ENCODE results near the gene MLH1.
"Not testable (repeated sequence)": the region's sequence is repeated elsewhere in the genome, so short reads cannot be mapped to it uniquely, and the experiment has no call there.

MLH1 gene

DNA sequence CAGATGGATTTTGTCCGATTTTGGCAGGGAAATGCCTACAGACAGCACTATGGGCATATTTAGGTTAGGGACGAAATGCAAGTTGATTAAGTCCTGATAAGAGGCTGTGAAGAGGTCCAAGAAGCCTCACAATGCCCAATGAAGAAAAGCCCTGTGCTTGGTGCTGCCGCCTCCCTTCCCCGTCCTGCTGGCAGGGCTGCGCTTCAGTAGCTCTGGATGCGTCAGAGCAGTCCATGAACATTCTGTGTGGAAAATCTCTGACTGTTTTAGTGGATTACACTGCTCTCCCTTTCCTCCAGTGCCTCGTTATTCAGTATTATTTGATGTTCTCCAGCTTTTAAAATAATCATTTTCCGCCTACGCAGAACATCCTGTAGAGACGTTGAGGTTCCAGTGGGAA, 39.6 kb downstream of the MLH1 start:
- DNase-seq (ENCODE audit: low read depth, low spot score): no peak

DNA sequence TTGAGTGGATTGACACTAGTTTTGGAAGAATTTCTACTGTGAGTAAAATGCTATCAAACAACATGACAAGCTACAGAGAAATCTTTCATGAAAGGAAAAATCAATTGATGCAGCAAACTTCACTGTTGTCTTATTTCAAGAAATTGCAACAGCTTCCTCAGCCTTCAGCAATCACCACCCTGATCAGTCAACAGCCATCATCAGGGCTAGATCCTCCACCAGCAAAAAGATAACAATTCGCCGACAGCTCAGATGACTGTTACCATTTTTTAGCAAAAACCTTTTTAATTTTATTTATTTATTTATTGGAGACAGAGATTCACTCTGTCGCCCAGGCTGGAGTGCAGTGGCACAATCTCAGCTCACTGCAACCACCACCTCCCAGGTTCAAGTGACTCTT, 44.0 kb downstream of the MLH1 start:
- no peak for DNase-seq (ENCODE audit: low read depth, low spot score)

DNA sequence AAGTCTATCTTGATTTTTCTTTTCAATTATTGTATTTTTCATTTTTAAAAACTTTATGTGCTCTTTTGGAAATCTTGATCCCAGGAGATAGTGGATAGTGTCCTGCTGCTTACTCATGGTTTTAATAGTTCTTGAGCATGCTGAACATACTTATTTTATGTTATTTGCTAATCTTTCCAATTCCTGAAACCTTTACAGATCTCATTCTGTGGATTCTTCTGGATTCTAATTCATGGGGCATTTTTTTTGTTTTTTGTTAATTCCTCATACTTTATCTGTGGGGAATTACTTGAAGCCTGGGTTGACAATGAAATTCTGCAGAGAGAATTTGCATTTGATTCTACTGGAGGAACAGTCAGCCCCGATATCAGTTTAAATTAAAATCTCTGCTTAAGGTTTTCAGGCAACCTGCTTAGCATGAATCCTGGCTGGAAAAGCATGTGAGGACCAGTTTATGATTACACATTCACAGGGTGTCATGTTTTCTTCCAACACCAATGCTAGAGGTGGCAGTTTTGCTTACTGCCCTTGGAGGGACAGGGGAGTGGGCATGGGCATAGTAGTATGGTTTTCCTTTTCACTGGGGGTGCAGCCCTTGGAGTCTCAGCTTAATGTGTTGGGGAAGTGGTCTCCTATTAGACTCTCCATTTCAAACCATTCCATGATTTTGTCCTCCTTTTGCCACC, 46.0 kb downstream of the MLH1 start:
- no peak for DNase-seq (ENCODE audit: low read depth, low spot score)

DNA sequence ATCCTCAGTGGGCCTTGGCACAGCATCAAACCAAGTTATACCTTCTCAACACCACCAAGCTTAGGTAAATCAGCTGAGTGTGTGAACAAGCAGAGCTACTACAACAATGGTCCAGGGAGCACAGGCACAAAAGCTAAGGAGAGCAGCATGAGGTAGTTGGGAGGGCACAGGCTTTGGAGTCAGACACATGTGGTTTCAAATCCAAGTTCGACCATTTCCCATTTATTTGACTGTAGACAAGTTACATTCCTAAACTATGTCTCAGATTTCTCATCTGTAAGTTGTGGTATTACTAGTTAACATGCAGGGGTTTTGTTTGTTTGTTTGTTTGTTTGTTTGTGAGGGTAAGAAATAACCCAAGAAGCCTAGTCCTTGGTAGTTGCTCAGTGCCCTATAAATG, 46.9 kb downstream of the MLH1 start:
- no peak for DNase-seq (ENCODE audit: low read depth, low spot score)

DNA sequence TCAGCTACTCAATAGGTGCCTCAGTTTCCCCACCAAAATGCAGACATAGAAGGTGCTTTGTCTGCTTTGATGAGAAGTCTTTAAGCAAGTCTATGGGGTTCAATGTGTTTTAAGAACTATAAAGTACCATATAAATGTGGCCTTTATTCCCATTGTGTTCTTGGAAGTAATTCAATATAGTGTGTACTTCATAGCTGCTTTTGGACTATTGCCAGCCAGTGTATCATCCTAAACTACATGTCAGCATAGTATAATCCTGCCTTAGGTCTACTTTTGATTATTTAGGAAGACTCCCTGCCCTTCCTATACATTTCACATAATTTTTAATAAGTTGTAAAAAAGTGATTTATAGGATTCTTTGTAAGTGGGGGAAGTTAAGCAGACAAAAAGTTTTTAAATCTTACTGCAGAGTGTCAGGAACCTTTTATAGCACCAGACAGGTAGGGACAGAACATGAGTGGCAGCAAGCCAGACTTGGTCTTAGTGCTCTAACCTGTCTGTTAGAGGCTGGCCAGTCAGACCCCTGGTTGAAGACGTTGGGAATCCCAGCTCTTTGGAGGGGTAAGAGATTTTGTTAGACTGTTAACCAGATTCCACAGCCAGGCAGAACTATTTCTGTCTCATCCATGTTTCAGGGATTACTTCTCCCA, 48.4 kb downstream of the MLH1 start:
- DNase-seq (ENCODE audit: low read depth, low spot score): no peak

DNA sequence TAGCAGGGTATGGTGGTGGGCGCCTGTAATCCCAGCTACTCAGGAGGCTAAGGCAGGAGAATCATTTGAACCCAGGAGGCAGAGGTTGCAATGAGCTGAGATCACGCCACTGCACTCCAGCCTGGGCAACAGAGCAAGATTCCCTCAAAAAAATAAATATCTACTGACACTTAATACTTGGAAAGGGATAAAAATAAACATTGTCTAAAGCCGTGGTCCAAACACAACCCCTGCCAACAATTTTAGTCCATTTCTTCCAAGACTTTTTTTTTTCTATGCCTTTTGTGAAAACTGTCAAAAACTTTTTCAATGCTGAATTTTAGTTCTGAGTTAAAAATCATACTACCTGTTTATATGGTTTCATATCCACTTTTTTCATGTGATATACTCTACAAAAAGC, 49.4 kb downstream of the MLH1 start:
- not testable (repeated sequence) for DNase-seq (ENCODE audit: low read depth, low spot score)

DNA sequence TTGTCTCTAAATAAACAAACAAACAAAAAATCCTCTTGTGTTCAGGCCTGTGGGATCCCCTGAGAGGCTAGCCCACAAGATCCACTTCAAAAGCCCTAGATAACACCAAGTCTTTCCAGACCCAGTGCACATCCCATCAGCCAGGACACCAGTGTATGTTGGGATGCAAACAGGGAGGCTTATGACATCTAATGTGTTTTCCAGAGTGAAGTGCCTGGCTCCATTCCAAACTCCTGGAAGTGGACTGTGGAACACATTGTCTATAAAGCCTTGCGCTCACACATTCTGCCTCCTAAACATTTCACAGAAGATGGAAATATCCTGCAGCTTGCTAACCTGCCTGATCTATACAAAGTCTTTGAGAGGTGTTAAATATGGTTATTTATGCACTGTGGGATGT, 57.0 kb downstream of the MLH1 start:
- no peak for DNase-seq (ENCODE audit: low read depth, low spot score)

DNA sequence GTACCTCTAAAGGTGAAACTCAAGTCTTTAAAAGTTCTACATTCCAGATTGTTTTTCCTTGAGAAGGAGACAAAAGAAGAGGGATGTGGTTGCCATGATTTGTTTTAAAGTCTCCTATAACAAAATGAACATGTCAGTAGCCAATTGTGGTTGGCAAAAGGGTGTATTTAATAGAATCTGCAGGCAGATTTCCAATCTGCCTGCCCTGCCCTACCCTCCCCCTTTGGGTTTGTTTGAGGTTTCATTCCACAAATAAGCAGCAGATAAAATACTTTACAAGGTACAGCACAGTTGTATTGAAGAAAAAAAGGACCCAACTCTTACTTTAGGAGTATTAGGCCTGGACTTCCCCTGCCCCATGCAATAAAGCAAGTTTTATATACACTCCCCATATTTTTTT, 59.5 kb downstream of the MLH1 start:
- no peak for DNase-seq (ENCODE audit: low read depth, low spot score)

DNA sequence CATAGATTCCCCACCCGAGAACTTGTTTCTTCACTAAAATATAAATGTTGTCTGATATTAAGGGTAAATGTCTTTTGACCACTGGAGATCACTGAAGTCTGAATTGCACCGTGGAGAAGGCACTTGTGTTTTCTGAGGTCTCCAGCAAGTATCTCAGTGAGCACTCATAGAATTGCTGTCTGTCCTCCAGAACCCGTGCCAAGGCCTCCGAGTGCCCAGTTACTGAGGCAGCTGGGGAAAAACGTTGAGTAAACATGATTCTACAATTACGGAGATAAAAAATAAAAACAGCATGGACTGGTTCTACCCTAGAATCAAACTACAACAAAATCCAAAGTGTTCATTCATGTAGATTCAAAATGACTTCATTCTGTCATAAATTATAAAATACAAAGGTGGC, 60.0 kb downstream of the MLH1 start:
- no peak for DNase-seq (ENCODE audit: low read depth, low spot score)

DNA sequence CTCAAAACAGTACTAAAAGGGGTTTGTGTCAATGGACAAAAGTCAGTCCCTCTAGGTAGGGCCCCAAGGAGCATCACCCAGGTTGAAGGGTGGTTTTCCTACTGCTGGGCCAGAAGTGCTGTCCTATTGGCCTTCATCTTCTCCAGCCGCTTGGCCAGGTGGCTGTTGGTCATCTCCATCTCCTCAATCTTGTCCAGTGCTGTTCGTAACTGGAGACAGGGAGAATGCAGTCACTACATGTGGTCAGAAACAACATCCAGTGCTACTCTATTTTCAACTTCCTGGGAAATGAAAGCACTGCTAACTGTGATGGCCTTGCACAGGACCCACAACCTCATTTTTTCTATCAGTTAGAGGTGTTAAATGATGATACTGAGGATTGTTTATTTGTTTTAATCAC, 60.4 kb downstream of the MLH1 start:
- DNase-seq (ENCODE audit: low read depth, low spot score): no peak

DNA sequence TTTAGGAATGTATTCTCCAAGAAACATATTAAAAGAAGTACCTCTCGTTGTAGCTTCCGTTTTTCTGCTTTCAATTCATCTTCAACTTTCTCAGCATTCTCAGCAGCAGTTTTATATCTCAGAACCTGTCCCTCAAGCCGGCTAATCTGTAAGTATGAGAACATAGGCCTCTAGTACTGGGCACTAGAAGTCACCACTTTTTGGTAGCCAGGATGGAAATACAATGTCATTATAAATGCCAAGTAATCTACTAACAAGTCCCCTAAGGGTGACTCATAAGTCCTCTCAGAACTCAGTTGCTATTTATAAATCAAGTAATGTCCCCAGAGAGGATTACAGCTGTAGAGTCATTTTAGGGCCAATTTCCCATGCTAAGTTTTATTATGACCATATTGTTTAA, 61.1 kb downstream of the MLH1 start:
- DNase-seq (ENCODE audit: low read depth, low spot score): no peak

DNA sequence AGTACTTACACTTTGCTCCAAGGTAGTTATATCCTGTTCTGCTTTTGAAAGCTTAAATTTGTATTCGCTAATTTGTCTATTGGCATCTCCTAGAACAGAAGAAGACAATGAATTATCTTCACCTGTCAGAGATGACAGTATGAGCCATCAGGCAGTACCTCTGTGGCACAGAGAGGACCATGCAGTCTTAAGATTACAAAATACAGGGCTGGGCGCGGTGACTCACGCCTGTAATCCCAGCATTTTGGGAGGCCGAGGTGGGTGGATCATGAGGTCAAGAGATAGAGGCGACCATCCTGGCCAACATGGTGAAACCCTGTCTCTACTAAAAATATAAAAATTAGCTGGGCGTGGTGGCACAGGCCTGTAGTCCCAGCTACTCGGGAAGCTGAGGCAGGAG, 61.8 kb downstream of the MLH1 start:
- not testable (repeated sequence) for DNase-seq (ENCODE audit: low read depth, low spot score)

DNA sequence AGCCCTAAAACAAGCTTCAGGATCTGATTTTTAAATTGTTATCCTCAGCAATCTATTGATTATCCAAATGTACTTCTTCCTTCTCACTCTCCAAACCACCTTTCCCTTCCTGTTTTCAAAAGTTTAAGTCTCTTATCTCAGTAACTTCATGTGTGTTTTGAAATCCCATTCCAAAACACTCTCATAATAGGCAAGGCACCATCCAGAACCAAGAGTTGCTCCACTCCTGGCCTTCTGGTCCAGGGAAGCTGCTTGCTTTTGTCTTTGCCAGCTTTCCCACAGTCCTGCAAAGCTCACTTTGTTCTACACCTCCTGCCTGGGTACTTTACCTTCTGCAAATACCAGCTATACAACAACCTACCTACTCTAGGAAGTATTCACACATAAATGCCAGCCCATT, 63.5 kb downstream of the MLH1 start:
- DNase-seq (ENCODE audit: low read depth, low spot score): no peak

DNA sequence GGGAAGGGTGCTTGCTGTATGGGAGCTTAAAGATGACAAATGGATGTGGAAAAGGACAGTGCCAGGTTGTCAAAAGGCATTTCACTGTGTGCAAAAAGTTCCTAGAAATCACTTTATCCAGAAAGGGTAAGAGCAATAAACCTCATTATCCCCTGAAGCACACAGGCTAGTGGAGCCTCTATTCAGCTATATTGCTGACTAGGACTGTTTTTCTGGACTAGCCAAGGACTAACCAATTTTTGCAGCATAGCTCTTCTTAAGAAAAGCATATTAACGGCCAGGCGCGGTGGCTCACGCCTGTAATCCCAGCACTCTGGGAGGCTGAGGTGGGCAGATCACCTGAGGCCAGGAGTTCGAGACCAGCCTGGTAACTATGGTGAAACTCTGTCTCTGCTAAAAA, 64.8 kb downstream of the MLH1 start:
- DNase-seq (ENCODE audit: low read depth, low spot score): no peak

DNA sequence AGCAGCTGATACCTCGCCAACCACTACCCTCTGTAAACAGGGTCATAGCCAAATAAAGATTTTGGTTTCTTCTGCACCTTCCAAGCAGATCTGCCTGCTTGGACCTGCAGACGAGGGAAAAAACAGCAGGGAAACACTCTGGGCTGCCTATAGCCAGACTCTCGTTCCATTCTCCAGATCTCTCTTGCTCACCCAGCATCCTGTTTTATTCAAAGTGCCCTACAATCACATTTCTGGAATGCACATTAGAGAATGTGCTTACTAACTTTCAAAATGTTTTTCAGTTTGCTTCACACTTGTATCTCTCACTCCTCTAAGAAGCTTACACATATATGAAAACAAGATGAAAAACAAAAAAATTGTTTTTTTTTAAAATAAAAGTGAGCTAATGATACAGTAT, 71.4 kb downstream of the MLH1 start:
- DNase-seq (ENCODE audit: low read depth, low spot score): no peak

DNA sequence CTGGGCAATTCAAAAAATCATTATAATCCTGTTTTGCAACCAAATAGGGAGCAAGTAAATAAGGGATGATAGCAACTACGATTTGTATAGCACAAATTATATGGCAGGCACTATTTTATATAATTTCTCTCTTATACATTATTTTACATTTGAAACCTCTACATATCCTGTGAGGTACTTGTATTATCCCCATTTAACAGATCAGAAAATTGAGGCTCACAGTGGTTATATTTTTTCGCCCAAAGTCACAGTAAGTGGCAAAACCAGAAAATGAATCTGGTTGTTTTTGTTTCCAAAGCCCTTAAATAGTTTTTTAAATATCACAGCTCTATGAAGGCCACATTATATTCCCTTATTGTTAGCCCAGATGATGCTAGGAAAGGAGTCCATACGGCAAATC, 74.3 kb downstream of the MLH1 start:
- DNase-seq (ENCODE audit: low read depth, low spot score): no peak

DNA sequence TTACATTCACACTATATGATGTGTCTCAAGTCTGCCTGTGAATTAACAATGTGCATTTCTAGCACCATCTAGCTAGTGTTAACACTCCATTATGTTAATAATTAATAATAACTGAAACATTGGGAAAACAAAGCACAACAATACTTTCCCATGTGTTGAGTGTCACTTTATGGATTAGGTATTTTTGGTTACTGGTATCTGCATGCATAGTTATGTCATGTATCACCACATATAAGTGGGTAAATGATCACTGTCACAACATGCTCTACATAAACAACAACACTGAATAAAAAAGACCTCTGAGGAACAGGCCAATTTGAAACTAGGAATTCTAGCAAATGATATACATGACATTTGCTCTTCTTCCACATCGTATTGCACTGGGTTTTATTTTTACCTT, 74.7 kb downstream of the MLH1 start:
- no peak for DNase-seq (ENCODE audit: low read depth, low spot score)

DNA sequence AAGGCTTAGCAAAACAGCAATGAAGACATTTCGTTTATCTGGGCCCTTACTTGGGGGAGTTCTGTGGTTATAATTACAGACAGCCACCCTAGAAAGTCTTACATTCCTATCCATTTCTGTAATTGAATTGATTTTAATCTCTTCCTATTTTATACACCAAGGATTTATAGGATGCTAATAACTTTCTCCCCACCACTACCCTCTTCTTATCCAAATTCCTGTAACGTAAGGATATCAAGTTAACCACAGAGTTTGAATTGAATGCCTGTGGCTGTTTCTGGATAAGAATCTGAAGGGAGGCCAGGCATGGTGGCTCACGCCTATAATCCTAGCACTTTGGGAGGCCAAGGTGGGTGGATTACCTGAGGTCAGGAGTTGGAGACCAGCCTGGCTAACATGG, 78.6 kb downstream of the MLH1 start:
- DNase-seq (ENCODE audit: low read depth, low spot score): no peak

DNA sequence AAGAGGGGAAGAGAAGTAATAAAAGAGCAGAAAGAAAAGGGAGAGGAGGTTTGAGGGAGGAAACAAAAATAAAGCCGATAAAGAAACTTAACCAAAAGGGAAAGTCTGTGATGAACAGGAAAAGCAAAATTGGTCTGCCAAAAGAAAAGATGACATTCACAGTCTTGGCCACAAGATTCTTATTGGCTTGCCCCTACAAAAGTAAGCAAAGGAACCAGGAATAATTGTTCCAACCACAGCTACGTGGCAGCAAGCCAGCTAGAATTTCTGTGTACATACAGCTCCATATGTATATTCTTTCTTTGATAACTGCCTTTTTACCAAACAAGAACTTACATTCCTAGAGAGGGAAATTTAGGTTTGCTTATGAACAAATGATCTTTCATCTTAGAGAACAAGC, 79.6 kb downstream of the MLH1 start:
- DNase-seq (ENCODE audit: low read depth, low spot score): no peak

DNA sequence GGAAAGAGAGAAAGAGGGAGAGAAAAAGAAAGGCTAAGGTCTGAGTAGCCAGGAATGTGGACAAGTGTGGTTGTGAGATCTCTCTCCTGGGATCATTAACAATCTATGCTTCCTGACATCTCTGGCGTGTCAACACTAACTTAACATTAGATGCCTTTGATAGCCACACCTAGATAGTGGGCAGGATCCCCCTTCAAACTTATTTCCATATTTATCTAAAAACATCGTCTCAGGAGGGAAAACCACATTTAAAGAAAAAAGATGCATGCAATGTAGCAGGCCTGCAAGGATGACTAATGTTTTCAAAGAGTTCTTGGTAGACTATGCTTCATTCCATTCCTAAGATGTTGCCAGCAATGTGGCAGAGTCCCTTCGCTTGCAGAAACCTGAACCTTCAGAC, 80.9 kb downstream of the MLH1 start:
- no peak for DNase-seq (ENCODE audit: low read depth, low spot score)

DNA sequence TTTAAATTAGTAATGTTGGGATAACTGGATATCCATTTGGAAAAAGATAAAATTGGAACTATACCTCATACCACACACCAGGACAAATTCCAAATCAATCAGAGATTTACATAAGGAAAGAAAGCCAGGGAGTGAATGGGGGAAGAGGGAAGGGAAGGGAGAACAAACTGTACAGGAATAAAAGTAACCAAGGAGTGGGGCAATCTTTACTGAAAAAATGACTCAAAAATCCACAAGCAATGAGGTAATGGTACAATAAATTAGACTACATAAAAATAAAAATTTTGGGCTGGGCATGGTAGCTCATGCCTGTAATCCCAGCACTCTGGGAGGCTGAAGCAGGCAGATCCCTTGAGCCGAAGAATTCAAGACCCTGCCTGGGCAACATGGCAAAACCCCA, 82.6 kb downstream of the MLH1 start:
- DNase-seq (ENCODE audit: low read depth, low spot score): no peak

DNA sequence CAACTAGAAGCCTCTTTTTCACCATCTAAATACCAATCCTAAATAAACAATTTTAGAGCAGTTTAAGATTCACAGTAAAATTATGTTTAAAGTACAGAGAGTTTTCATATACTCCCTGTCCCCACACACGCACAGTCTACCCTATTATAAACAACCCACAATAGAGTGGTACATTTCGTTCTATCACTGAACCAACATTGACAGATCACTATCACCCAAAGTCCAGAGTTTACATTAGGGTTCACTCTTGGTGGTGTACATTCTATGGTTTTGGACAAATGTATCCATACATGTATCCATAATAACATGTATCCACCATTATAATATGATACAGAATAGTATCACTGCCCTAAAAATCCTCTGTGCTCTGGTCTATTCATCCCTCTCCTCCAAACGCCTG, 89.0 kb downstream of the MLH1 start:
- DNase-seq (ENCODE audit: low read depth, low spot score): no peak

DNA sequence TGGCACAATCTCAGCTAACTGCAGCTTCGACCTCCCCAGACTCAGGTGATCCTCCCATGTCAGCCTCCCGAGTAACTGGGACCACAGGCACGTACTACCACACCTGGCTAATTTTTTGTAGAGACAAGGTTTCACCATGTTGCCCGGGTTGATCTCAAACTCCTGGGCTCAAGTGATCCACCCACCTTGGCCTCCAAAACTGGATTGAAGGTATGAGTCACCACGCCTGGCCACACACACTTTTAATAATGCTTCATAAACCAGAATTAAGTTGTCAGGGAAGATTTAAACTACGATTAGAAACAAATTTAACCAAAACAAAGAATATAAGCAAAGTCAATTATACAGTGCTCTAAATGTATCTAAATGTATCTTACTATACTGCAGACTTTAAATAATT, 93.6 kb downstream of the MLH1 start:
- DNase-seq (ENCODE audit: low read depth, low spot score): no peak

DNA sequence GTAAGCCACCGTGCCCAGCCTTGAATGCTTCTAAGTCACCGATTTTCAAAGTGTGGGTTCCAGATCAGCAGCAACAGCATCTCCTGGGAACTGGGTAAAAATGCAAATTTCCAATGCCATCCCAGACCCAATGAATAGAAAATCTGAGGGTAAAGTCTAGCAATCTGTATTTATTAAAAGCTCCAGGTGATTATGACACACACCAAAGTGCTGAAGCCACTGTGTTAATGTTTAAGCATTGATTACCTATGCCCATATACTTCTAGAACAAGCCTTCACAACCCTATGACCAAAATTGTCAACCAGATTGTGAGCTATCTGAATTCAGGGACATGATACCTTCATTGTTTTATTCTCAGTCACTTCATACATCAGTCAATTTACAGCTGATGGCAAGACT, 94.6 kb downstream of the MLH1 start:
- DNase-seq (ENCODE audit: low read depth, low spot score): no peak
